Fibroblast of villous mesenchyme (primary cell): ENCODE measurements around the gene BEST1. TPM values are rescaled to one million over a fixed set of nuclear protein-coding genes. Genes with fewer than 3 reads are reported as not detected.

ENCODE experiments used
- DNase-seq: peaks from one replicate; pipeline ENCODE4 v3.0.0-alpha.2; 2010; ENCODE audit warnings: low read depth
- H3K4me3 ChIP-seq: 2 replicates; pipeline ENCODE4 v1.5.1; 2011; ENCODE audit warnings: low read depth, mild to moderate bottlenecking, low read length
- CTCF ChIP-seq: IDR thresholded peaks from 2 replicates; pipeline ENCODE4 v1.5.1; 2012; ENCODE audit warnings: low read depth, mild to moderate bottlenecking, low read length; ENCODE audit not compliant: insufficient read depth
- total RNA-seq: library from RNA; depleted of rRNA; stranded (reverse); fragments of >200 nt; gene quantifications from 2 replicates; pipeline ENCODE4 v1.2.3, GENCODE V29; 2012

BEST1 gene
- total RNA-seq, 1 donor = 3.0 TPM

DNA sequence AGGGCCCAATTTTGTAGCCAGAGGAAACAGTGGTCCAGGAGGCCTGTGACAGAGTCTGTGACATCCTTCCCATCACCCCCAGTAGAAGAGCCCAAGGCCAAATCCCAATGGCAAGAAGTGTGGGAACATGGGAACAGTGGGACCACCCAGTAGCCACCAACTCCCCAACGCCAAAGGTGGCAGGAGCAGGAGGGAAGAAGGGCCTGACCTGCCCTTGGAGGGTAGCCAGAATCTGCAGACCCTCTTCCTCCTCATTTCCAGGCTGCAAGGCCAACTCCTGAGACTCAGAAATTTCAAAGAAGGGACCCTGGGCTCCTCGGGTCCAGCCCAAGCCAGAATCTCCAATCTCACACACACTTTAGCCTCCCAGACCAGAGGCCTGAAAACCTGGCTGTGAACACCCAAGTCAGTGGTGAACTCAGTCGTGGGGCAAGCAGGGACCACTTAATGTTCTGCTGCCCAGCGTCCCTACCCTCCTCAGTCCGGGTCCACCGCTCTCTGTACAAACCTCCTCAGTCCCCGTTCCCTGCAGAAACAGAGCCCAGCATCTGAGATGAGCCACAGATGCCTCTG is 38.9 kb upstream of the BEST1 start:
- no peak overlapping the region for H3K4me3 ChIP-seq
- no peak for DNase-seq
- TF ChIP-seq CTCF = no peak

GRCh38 chr11:61911701-61912529 is 38.2 kb upstream of the BEST1 start:
- H3K4me3 ChIP-seq = no peak overlapping the region
- no peak for TF ChIP-seq CTCF
- no peak for DNase-seq

DNA sequence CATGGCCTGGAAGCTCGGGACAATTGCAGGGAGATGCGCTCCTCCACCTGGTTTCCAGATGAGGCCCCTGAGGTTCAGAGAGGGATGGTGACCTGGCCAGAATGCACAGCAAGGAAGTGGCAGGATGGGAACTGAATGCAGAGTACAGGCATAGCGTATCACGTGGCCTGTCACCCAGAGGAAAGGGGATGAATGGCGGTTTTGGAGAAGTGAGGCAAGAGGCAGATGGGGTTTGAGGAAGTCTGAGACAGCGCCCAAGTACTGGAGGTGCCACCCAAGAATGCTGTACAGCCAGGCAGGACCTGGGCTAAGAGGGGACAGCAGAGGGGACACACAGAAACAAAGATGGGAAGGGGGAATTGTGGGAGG is 37.6 kb upstream of the BEST1 start:
- TF ChIP-seq CTCF = no peak
- no peak overlapping the region for H3K4me3 ChIP-seq

DNA sequence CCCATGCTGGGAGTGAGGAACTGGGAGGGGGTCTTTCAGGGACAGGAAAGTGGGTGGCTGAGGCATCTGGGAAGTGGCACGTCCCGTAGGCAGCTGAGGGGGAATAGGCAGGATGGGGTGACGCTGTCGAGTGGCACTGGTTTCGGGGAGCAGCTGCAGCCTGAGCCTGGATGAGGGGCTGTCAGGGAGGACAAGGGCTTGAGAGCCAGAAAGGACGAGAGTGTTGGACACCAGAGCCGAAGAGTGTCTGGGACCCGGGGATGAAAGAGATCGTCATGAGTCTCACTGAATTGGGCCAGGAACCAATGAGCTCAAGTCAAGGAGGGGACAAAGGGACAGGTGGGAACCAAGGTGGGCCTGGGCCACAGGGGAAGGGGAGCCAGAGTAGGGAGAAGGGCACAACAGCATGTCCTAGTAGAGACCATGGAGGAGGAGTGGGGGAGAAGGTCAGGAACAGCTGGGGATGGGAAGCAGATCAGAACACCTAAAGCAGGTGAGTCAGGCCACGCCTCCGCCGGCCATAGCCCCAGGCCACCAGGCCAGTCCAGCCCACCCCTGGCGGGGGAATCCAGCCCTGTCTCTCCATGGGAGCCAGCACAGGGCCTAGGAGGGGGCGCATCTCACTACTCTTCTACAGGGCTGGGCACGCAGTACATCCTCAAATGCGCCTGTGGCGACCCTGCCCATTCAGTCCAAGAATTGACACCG is 37.0 kb upstream of the BEST1 start:
- H3K4me3 ChIP-seq = no peak overlapping the region
- no peak for TF ChIP-seq CTCF
- no peak for DNase-seq

More for the DNA sequence above, 37.6 kb upstream of the BEST1 start:
- no peak for DNase-seq

- no peak for TF ChIP-seq CTCF
- DNase-seq = no peak
- no peak overlapping the region for H3K4me3 ChIP-seq
Observed at GRCh38 chr11:61913699-61914395, 36.3 kb upstream of the BEST1 start.

GRCh38 chr11:61914471-61915171 is 35.5 kb upstream of the BEST1 start:
- no peak for TF ChIP-seq CTCF
- no peak overlapping the region for H3K4me3 ChIP-seq
- DNase-seq = no peak
